ENCODE results near the gene ZNF790.
A peak's percentile ranks its signal among the peaks of the same experiment; 100 is the strongest.

Gene ZNF790

GRCh38 chr19:36771261-36772231 lies 66.6 kb downstream of the ZNF790 start:
- DNase-seq, result peak; percentile 32 to 48

All from activated CD4-positive, alpha-beta T cell treated with anti-CD3 and anti-CD28 coated beads, Interleukin-2, amount 50 U/mL, for 48 hours (primary cell).